Ectodermal cell (in vitro differentiated cells): ENCODE results near the gene CSHL1.
"Not testable (repeated sequence)": the region's sequence is repeated elsewhere in the genome, so short reads cannot be mapped to it uniquely, and the experiment has no call there.

ENCODE experiments used
- H3K27ac ChIP-seq: 2 replicates; pipeline ENCODE4 v1.7.0; 2013; ENCODE audit warnings: mild to moderate bottlenecking, low read depth, low read length; ENCODE audit not compliant: insufficient read depth, poor library complexity, severe bottlenecking
- H3K27me3 ChIP-seq: 2 replicates; pipeline ENCODE4 v1.7.0; 2013; ENCODE audit warnings: mild to moderate bottlenecking, low read length; ENCODE audit not compliant: insufficient read depth, control insufficient read depth, poor library complexity, severe bottlenecking
- H3K36me3 ChIP-seq: one replicate; pipeline ENCODE4 v1.7.0; 2013; ENCODE audit warnings: low read length; ENCODE audit not compliant: control insufficient read depth, insufficient read depth
- H3K4me1 ChIP-seq: one replicate; pipeline ENCODE4 v1.7.0; 2013; ENCODE audit warnings: low read length; ENCODE audit not compliant: control insufficient read depth, insufficient read depth
- H3K4me3 ChIP-seq: 2 replicates; pipeline ENCODE4 v1.7.0; 2013; ENCODE audit warnings: low read depth, low read length, control low read depth; ENCODE audit not compliant: insufficient read depth
- H3K9me3 ChIP-seq: 2 replicates; pipeline ENCODE4 v1.7.0; 2013; ENCODE audit warnings: mild to moderate bottlenecking, low read length, moderate library complexity; ENCODE audit not compliant: control insufficient read depth
- WGBS, 2 experiments: methylation state at CpG; one replicate each; pipeline ENCODE4 v1.1.7; 2013; ENCODE audit warnings: missing lambda C conversion rate in 2 of 2; 5-methylcytosine and 5-hydroxymethylcytosine counted together

The CSHL1 gene

DNA sequence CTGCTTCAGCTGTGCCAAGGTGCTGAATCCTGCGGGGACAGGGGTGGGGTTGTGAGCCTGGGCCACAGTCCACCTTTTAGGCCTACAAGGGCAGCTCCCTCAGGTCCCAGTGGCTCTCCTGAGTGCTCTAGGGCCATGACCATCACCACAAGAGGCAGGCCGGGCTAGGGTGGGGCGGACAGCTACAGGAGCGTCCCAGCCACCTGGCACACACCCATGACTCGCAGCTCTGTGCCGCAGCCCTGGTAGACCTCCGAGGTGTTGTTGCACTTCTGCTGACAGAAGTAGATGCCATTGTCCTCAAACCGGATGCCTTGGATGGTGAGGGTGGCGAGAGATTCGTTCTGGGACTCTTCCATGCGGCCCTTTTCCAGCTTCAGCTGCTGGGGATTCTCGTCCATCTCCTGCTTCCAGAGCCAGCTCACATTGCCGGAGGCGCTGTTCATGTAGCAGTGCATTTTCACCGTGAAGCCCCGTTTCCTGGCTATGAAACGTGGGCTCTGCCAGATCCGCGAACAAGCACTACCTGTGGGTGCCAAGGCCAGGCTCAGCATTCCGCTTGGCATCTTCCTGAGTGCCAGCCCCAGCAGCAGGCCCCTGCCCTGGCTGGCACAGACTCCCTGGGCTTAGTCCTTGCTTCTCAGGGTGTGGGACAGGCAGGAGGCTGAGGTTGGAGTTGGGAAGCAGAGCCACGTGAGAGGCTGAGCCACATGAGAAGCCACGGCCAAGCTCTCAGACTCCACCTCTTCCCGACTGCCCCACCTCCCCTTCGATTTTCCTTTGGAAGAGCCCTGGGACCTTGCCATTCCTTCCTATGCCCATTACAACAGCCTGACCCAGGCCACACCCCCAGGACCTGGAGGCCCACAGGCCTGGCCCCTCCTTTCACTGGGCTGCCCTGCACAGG is 19.1 kb upstream of the CSHL1 start:
- Histone ChIP-seq H3K36me3 (no peaks in the 10 kb centered on the region), H3K4me1 (peaks cover 3% of the 10 kb centered on the region), H3K4me3 (no peak overlapping the region), H3K27ac (no peak overlapping the region), H3K9me3 (no peaks in the 10 kb centered on the region), H3K27me3 (no peaks in the 10 kb centered on the region)
- WGBS, 2 experiments, result 93 to 94% methylated on average over 24 of the region's 24 CpGs

DNA sequence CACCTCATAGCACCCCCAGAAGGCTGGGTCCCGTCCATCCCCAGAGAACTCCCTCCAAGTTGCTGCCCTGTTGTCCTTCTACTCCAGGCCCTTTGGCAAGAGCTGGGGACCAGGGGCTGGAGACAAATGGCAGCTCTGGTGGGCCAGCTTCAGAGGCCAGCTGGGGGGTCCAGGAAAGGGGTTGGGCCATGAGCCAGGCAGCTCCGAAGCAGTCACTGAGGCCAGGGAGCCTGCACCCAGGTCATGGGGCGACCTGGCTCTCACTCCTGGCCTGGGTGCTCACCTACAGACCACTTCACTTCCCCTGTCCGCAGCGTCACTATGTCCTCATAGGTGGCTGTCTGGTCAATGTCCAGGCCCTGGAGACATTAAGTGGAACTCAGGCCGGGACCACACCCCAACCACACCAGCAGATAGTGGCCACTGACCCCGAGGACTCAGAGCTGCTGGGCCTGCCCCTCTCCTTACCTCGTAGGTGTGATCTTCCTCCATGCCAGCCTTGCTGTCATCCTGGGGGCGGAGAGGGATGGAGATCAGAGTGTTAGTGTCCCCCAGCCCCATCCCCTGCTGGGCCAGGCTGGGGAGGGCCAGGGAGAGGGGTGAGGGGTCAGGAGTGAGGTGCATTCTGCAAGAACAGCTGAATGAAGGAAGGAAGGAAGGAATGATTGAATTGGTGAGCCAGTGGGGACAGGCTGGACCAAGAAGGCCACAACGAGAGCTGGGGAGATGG is 18.1 kb upstream of the CSHL1 start:
- Histone ChIP-seq H3K4me3 (no peak overlapping the region), H3K27ac (no peak overlapping the region), H3K9me3 (no peaks in the 10 kb centered on the region), H3K4me1 (peaks cover 3% of the 10 kb centered on the region), H3K36me3 (no peaks in the 10 kb centered on the region), H3K27me3 (no peaks in the 10 kb centered on the region)
- 93 to 95% methylated on average over 10 of the region's 10 CpGs for WGBS, 2 experiments

GRCh38 chr17:63928172-63928666 is 17.2 kb upstream of the CSHL1 start:
- peaks cover 3% of the 10 kb centered on the region for H3K4me1 ChIP-seq
- no peaks in the 10 kb centered on the region for H3K9me3 ChIP-seq
- no peak overlapping the region for H3K27ac ChIP-seq
- no peak overlapping the region for H3K4me3 ChIP-seq
- H3K36me3 ChIP-seq, result no peaks in the 10 kb centered on the region
- H3K27me3 ChIP-seq, result no peaks in the 10 kb centered on the region
- 81 to 83% methylated on average over 10 of the region's 10 CpGs for WGBS, 2 experiments

- no peak overlapping the region for H3K4me3 ChIP-seq
- no peaks in the 10 kb centered on the region for H3K9me3 ChIP-seq
- H3K27ac ChIP-seq, result no peak overlapping the region
- no peaks in the 10 kb centered on the region for H3K27me3 ChIP-seq
- no peaks in the 10 kb centered on the region for H3K36me3 ChIP-seq
- peaks cover 3% of the 10 kb centered on the region for H3K4me1 ChIP-seq
- 75 to 82% methylated on average over 8 of the region's 8 CpGs for WGBS, 2 experiments
These were observed 16.6 kb upstream of the CSHL1 start for GRCh38 chr17:63927464-63928171.

DNA sequence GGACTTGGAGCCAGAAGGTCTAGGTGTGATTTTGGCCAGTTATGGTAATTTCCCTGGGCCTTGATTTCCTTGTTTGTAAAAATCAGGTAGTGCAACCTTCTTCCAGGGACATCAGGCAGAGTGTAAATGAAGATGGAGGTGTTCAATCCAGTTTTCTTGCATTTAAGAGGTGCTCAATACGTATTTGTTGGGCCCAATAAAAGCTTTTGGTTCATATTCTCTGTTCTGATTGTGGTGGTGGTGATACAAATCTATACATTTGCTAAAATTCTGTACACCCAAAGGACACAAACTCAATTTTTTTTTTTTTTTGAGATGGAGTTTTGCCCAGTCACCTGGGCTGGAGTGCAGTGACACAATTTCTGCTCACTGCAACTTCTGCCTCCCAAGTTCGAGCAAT is 15.1 kb upstream of the CSHL1 start:
- no peaks in the 10 kb centered on the region for H3K36me3 ChIP-seq
- H3K27me3 ChIP-seq, result no peaks in the 10 kb centered on the region
- H3K4me3 ChIP-seq, result no peak overlapping the region
- H3K27ac ChIP-seq, result no peak overlapping the region
- WGBS, 2 experiments, result 95 to 98% methylated on average over 2 of the region's 2 CpGs
- H3K9me3 ChIP-seq, result no peaks in the 10 kb centered on the region
- H3K4me1 ChIP-seq, result no peaks in the 10 kb centered on the region

DNA sequence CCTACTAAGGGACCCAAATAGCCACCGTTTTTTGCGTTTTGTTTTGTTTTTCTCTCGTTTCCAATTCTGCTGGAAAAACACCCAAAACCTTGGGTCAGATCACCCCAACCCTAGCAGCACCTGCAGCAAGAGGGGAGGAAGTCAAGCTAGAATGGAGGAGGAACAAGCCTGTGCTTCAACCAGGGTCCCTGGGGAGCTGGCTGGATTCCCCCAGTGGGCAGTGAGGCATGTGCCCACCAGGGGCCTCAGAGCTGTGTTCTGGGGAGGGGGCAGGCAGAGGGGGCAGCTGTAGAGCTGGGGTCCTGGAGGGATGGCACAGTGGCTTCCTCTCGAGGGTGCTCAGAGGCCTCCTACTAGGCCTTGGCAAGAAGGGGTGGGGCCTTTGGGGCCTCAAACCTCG is 14.6 kb upstream of the CSHL1 start:
- no peaks in the 10 kb centered on the region for H3K36me3 ChIP-seq
- H3K27ac ChIP-seq, result no peak overlapping the region
- no peaks in the 10 kb centered on the region for H3K27me3 ChIP-seq
- 88 to 90% methylated on average over 5 of the region's 5 CpGs for WGBS, 2 experiments
- H3K4me1 ChIP-seq, result no peaks in the 10 kb centered on the region
- H3K4me3 ChIP-seq, result no peak overlapping the region
- no peaks in the 10 kb centered on the region for H3K9me3 ChIP-seq

DNA sequence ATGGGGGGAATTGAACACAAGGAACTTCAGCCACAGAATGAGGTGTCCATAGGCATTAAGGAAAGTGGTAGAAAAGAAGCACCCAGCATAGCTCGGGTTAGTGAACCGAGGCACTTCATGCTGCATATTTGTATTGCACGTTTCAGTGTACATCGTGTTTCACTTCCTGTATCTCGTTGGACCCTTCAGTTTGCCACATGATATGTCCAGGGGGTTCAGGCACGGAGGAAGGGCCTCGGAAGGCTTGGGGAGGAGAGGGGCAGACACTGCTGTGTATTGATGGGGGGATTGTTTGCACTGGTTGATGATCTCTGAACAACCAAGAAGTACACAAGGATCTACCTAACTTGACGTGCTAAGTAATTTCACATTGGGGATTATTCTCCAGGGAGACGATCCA is 11.3 kb upstream of the CSHL1 start:
- H3K27me3 ChIP-seq, H3K36me3 ChIP-seq, H3K4me1 ChIP-seq, H3K9me3 ChIP-seq, H3K4me3 ChIP-seq, H3K27ac ChIP-seq: not testable (repeated sequence)
- 94% methylated on average over 8 to 9 of the region's 9 CpGs for WGBS, 2 experiments

DNA sequence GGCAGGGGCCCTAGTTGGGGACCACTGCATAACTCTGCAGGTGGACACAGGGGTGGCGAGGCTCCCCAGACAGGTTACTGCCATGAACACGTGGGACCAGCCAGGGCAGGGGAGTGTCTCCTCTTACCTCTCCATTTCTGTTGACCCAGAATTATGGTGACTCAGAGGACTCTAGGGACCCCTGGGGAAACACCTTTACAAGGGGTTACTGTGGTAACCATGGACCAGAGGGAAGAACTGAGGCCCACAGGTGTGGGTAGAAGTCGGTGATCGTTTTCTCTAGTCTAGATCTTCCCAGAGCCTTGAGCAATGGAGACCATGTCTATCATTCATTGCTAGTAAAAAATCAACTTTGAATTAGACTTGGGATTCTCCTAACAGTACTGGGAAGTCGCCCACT is 9.7 kb upstream of the CSHL1 start:
- H3K9me3 ChIP-seq, H3K27me3 ChIP-seq, H3K27ac ChIP-seq, H3K4me1 ChIP-seq, H3K36me3 ChIP-seq, H3K4me3 ChIP-seq: not testable (repeated sequence)
- WGBS, 2 experiments, result 92 to 93% methylated on average over 5 of the region's 5 CpGs

DNA sequence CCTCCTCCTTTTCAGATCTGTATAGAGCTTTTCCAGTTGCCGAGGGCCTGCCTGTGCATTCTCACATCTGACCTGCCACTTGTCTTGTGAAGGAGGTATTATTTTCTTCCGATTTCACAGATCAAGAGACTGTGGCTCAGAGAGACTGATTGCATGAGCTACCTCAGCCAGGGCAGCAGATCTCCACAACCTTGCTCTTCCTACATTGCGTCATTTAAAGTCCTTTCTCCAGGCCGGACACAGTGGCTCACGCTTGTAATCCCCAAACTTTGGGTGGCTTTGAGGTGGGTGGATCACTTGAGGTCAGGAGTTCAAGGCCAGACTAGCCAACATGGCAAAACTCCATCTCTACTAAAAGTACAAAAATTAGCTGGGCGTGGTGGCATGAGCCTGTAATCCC is 9.0 kb upstream of the CSHL1 start:
- not testable (repeated sequence) for H3K4me1 ChIP-seq, H3K9me3 ChIP-seq, H3K27me3 ChIP-seq, H3K4me3 ChIP-seq, H3K36me3 ChIP-seq, H3K27ac ChIP-seq
- 92 to 93% methylated on average over 6 of the region's 6 CpGs for WGBS, 2 experiments

GRCh38 chr17:63919311-63919723 is 8.3 kb upstream of the CSHL1 start:
- Histone ChIP-seq H3K9me3 (no peaks in the 10 kb centered on the region), H3K4me1 (no peaks in the 10 kb centered on the region), H3K27me3 (no peaks in the 10 kb centered on the region), H3K27ac (no peak overlapping the region), H3K36me3 (no peaks in the 10 kb centered on the region), H3K4me3 (no peak overlapping the region)
- WGBS, 2 experiments, result 60 to 63% methylated on average over 8 of the region's 8 CpGs
